MG63 (cell line): ENCODE data around the gene DNAH1. TPM values are rescaled to one million over a fixed set of nuclear protein-coding genes. Genes with fewer than 3 reads are reported as not detected.

Experiments
- DNase-seq: peaks from one replicate; pipeline ENCODE4 v3.0.0-alpha.2; 2020
- H3K27me3 ChIP-seq: fragments of 250-450 bp; sonication (Bioruptor Pico); 2 replicates; pipeline ENCODE4 v1.5.1; 2020; ENCODE audit warnings: mild to moderate bottlenecking, moderate library complexity
- H3K36me3 ChIP-seq: fragments of 250-450 bp; sonication (Bioruptor Pico); 2 replicates; pipeline ENCODE4 v1.5.1; 2020; ENCODE audit warnings: mild to moderate bottlenecking, moderate library complexity
- H3K4me3 ChIP-seq: fragments of 250-450 bp; sonication (Bioruptor Pico); 2 replicates; pipeline ENCODE4 v1.5.1; 2020; ENCODE audit warnings: mild to moderate bottlenecking, moderate library complexity
- H3K9me3 ChIP-seq: fragments of 250-450 bp; sonication (Bioruptor Pico); 2 replicates; pipeline ENCODE4 v1.5.1; 2020; ENCODE audit warnings: mild to moderate bottlenecking, moderate library complexity
- total RNA-seq: library from RNA; depleted of rRNA; stranded (reverse); fragments of >200 nt; shearing (Covaris generic); gene quantifications from 2 replicates; pipeline ENCODE4 v1.2.3, GENCODE V29; 2014; ENCODE audit warnings: low replicate concordance

The DNAH1 gene
- total RNA-seq, 1 experiment from 2014 or later = 0.49 TPM

DNA sequence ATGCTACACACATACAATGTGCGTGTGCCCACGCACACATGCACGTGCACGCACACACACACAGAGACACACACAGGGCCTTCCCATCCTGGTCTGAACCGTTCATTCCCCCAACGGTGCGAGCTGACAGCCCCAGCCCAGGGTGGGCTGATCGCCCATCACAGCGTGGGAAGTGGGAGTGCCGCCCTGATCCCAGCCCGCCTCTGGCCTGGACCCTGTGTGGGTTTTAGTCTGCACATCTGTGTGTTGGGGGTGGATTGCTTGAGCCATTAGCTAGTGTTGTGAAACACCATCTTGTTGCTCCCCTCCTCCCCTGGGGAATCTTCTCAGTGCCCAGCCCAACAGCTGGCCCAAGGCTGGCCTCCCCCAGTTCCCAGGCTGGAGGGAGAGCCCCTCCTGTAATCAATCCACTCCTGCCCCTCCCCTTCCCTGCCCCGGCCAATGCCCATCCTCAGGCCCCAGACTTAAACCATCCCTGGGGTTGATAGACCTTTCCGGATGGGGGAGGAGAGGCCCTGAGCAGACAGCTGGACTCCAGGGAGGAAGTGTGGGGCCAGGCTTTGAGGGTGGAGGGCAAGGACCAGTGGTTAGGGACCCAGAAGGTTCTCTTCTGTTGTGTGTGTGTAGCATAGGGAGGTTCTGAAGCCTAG is 120.5 kb downstream of the DNAH1 start:
- H3K4me3 ChIP-seq = no peak overlapping the region
- H3K27me3 ChIP-seq = no peaks in the 10 kb centered on the region
- no peaks in the 10 kb centered on the region for H3K9me3 ChIP-seq
- no peaks in the 10 kb centered on the region for H3K36me3 ChIP-seq
- no peak for DNase-seq

GRCh38 chr3:52437326-52438103 is 121.4 kb downstream of the DNAH1 start:
- no peaks in the 10 kb centered on the region for H3K27me3 ChIP-seq
- H3K4me3 ChIP-seq = no peak overlapping the region
- no peak for DNase-seq
- H3K9me3 ChIP-seq = no peaks in the 10 kb centered on the region
- no peaks in the 10 kb centered on the region for H3K36me3 ChIP-seq

- DNase-seq = no peak
- no peak overlapping the region for H3K4me3 ChIP-seq
- H3K36me3 ChIP-seq = no peaks in the 10 kb centered on the region
- no peaks in the 10 kb centered on the region for H3K9me3 ChIP-seq
- H3K27me3 ChIP-seq = no peaks in the 10 kb centered on the region
These were observed 121.9 kb downstream of the DNAH1 start for GRCh38 chr3:52438104-52438376.

DNA sequence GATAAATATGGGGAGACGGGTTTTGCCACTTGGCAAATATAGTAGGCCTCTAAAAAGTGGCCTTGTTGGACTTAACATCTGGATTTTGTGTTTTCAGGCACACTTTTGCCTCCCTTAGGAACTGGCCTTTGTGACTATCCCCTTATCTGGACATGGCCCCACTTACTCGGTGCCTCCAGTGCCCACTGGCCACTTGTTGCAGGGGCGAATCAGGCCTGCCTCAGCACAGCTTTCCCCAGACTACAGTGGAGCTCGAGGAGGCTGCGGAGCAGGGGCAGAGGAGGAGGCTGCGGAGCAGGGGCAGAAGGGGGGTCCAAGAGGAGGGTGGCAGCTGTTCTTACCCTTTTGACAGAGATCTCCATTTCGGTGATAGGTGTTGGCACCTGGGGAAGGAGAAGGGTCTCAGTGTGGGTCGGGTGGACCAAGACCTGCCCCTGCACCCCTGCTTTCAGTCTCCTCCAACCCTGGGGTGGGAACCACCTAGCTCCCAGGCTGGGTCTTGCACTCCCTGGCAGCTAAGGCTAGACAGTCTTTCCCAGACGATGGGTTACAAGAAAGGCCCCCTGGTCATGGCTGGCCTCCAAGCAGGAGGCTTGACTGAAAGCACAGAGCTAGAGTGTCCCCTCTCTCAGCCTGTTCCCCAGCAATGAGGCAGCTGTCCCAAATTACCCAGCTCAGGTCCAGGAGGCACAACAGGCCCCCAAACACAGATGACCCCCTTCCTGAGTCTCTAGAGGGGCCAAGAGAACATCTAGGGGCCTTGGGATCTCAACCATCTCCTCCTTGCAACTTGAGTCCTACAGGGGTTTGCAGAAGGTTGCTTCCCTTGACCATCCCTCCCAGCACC is 122.7 kb downstream of the DNAH1 start:
- H3K27me3 ChIP-seq = no peaks in the 10 kb centered on the region
- no peaks in the 10 kb centered on the region for H3K9me3 ChIP-seq
- no peak overlapping the region for H3K4me3 ChIP-seq
- H3K36me3 ChIP-seq = no peaks in the 10 kb centered on the region
- no peak for DNase-seq

GRCh38 chr3:52439426-52440248 is 123.5 kb downstream of the DNAH1 start:
- no peak overlapping the region for H3K4me3 ChIP-seq
- DNase-seq = no peak
- no peaks in the 10 kb centered on the region for H3K9me3 ChIP-seq

GRCh38 chr3:52440249-52440551 is 124.1 kb downstream of the DNAH1 start:
- Histone ChIP-seq H3K36me3 (no peaks in the 10 kb centered on the region), H3K4me3 (no peak overlapping the region), H3K27me3 (no peaks in the 10 kb centered on the region), H3K9me3 (no peaks in the 10 kb centered on the region)
- DNase-seq = no peak

More at GRCh38 chr3:52439426-52440248, 123.5 kb downstream of the DNAH1 start:
- Histone ChIP-seq H3K27me3 (no peaks in the 10 kb centered on the region), H3K36me3 (no peaks in the 10 kb centered on the region)

GRCh38 chr3:52440671-52441070 is 124.6 kb downstream of the DNAH1 start:
- DNase-seq = no peak
- Histone ChIP-seq H3K27me3 (no peaks in the 10 kb centered on the region), H3K4me3 (no peak overlapping the region), H3K36me3 (no peaks in the 10 kb centered on the region), H3K9me3 (no peaks in the 10 kb centered on the region)

DNA sequence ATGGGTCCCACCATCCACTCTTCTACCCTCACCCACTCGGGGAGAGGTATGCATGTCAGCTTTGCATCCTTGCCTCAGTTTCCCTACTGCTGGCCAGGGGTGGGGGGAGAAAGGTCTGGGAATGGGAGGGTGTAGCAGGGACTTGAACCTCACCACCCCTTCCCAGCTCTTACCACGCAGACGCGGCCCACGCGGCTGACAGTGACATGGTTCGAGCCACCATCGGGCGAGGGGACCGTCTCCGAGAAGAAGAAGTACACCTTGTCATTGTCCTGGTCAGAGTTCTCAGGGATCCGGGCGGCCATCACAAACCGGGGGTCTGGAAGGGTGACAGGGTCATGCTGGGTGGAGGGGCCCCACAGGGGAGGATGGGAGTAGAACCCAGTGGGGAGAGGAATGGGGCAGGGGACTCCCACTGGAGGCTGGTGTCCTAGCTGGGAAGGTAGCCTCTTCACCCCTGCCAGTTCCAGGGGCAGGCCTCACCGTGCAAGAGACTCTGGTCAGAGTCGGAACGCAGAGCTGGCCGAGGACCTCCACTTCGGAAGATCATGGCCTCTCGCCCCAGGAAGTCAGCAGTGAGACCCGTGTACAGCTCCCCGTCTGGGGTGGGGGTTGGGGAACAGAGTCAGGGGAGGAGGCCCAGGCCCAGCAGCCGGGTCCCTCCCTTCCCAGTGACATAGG is 125.1 kb downstream of the DNAH1 start:
- no peak for DNase-seq
- Histone ChIP-seq H3K9me3 (no peaks in the 10 kb centered on the region), H3K27me3 (no peaks in the 10 kb centered on the region), H3K4me3 (no peak overlapping the region), H3K36me3 (no peaks in the 10 kb centered on the region)

- H3K36me3 ChIP-seq = no peaks in the 10 kb centered on the region
These were observed 125.7 kb downstream of the DNAH1 start for GRCh38 chr3:52441772-52442332.

DNA sequence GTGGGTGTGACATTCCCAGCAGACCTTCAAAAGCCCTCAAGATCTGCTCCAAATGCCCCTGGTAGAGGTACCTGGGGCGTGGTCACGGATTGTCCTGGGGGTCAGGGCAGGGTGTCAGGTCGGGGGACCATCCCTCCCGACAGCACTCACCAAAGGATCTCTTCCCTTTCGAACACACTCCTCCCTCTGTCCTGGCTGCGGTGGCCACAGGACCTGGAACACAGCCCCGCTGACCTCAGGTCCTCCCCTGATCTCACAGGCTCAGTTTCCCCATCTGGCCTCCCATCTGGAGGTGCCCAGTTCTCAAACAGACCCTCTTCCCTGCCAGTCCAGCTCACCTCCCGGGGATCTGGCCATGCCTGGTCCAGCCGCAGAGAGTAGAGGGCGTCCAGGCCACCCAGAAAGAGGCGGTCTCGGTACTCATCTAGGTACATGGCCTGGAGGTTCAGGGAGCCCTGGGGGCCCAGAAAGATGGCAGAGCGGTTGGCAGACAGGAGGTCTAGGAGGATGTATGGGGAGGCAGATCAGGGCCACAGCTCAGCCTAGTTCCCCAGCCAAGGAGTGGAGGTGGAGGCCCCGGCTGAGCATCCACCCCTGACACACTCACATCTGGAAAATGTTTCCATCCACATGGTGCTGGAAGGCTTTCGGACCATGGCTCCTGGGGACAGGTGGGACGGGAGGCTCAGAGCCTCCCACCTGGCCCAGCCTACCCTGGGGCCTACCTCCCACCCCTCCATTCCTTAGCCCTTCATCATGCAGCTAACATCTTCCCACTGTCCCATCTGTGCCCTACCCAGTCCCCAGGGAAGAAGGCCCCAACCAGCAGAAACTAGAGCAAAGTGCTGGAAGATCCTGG is 126.5 kb downstream of the DNAH1 start:
- H3K9me3 ChIP-seq = no peaks in the 10 kb centered on the region
- no peak for DNase-seq
- no peaks in the 10 kb centered on the region for H3K27me3 ChIP-seq
- H3K4me3 ChIP-seq = no peak overlapping the region
- no peaks in the 10 kb centered on the region for H3K36me3 ChIP-seq

More at GRCh38 chr3:52441772-52442332, 125.7 kb downstream of the DNAH1 start:
- no peaks in the 10 kb centered on the region for H3K9me3 ChIP-seq
- no peak for DNase-seq
- H3K27me3 ChIP-seq = no peaks in the 10 kb centered on the region
- no peak overlapping the region for H3K4me3 ChIP-seq

DNA sequence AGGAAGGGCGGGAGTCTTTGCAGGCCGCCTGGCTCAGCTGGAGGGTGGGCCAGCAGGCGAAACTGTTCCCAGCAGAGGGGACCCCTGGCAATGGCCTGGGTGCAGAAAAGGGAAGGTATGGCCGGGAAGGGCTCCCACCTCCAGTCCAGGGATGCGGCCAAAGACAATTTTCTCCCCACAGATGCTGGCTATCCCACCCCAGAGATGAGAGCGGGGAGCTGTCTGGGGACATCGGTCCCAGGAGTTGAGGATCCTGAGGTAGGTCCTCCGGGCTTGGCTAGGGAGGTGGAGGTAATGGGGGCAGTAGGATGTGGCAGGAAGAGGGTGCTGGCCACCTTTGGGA is 127.1 kb downstream of the DNAH1 start:
- H3K36me3 ChIP-seq = no peaks in the 10 kb centered on the region
- H3K4me3 ChIP-seq = no peak overlapping the region
- no peaks in the 10 kb centered on the region for H3K27me3 ChIP-seq
- no peak for DNase-seq
- no peaks in the 10 kb centered on the region for H3K9me3 ChIP-seq

DNA sequence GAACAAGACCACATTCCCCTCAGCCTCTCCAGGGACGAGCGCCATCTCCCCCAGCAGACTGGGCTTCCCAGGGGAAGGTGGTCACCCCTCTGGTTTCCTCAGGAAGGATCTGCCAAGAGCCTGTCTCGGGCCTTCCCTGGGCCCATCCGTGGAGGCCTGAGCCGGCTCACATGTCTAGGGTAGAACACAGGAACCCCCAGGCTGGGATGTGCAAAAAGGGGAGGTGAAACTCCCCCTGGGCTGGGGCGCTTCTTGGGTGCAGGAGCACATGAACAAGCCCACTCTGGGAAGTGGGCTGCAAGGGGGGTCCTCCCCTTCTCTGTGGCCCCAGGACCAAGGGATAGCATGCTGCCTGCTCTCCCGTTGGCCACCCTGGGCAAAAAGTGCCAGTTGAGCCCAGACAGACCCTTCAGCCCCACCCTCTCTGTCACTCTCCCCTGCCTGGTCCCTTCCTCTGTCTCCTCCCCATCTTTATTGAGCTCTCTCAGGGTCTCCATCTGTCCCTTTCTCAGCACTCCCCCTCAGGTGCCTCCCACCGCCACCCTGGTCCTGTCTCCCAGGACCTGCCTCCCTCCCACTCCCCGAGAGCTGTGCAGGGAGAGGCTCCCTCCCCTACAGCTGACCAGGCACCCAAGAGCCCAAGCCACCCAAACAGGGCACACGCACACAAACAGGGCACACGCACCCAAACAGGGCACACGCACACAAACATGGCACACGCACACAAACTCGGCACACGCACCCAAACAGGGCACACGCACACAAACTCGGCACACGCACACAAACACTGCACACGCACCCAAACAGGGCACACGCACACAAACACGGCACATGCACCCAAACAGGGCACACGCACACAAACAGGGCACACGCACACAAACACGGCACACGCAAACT is 127.9 kb downstream of the DNAH1 start:
- Histone ChIP-seq H3K4me3 (no peak overlapping the region), H3K9me3 (no peaks in the 10 kb centered on the region), H3K27me3 (no peaks in the 10 kb centered on the region), H3K36me3 (no peaks in the 10 kb centered on the region)
- DNase-seq = no peak

DNA sequence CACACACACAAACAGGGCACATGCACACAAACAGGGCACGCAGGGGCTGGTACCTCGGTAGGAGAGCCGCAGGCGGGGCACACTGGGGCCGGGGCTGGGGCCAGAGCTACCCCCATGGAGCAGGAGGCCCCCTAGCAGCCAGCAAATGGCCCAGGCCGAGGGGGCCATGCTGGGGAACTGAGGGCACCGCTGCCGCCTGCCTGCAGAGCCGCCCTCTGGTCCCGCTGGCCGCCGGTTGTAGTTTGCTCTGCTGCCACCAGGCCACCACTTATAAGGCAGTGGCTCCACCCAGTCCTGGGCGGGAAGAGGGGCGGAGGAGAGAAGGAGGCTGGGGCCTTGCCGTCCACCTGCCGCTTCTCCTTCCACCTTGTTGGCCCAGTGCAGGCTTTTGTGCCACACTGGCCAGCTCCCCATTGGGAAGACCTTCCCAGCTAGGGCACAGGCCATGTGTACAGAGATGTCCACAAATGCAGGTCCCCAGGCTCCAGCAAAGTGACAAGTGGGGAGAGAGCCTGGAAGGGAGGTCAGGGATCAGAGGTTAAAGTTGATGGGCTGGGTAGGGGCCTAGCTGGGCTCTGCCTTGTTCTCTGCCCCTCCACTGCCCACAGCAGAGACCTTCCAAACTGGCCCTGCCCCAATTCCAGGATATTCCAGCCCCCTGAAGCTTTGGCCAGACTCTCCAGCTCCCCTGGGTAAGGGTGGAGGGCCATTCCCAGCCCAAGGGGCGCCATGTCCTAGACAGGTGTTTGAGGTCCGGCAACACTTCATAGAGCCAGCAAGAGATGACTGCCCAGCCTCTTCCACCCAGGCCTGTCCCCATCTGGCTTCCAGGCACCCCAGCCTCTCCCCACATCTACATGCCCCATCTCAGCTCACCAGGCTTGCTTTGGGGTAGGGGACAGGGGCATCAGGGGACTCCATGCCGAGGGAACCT is 129.0 kb downstream of the DNAH1 start, which contains the start of gene SEMA3G:
TSS of gene SEMA3G (minus strand) at position 244 of the 934 bp plus-strand sequence. CDS start at position 168, 76 bp downstream.
- no peak within 1 kb of the TSS for H3K4me3 ChIP-seq
- H3K36me3 ChIP-seq = no peaks in the 10 kb centered on the region
- DNase-seq = peak; percentile 56
- no peaks in the 10 kb centered on the region for H3K9me3 ChIP-seq
- no peaks in the 10 kb centered on the region for H3K27me3 ChIP-seq
